ENCODE data around the gene SP6.

DNA sequence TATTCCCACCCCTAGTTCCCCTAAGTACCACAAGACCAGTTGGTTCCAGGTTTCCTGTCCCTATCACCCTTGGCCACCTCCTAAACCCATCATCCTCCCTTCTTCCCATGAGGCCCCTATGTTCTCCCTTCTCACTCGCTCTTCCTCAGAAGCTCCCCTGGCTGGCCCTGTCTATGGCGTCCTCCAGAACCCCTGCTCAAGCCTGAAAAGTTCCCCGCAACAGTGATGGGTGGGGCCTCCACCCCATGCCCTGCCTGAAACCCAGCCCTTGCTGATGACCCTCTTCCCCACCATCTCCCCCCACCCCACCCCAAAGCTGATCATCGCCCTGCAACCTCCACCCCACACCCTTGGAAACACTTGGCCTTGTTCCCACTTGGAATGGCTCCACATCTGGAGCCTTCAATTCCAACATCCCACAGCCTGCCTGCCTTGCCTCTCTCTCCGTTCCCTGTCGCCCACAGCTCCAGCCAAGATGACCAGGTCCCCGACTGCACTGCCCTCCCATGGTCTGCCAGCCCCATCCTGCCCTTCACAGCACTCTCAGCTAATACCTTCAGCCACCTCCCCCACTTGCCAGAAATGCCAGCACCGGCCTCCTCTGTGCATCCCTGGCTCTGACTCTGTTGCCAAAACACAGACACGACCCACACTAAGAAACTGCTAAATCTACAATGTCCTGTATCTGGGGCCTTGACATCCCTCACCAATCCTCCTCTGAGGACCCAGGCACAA is 39.9 kb downstream of the SP6 start:
- TF ChIP-seq RCOR1 (IDR thresholded peaks at IDR 0.05; ENCODE audit: insufficient replicate concordance, low read length) (no peak), FOS (IDR thresholded peaks at IDR 0.05; ENCODE audit: low read depth, low read length) (no peak), POLR2A (IDR thresholded peaks at IDR 0.05; ENCODE audit: low read depth, low read length) (no peak)
- TF ChIP-seq, protein P1, sequence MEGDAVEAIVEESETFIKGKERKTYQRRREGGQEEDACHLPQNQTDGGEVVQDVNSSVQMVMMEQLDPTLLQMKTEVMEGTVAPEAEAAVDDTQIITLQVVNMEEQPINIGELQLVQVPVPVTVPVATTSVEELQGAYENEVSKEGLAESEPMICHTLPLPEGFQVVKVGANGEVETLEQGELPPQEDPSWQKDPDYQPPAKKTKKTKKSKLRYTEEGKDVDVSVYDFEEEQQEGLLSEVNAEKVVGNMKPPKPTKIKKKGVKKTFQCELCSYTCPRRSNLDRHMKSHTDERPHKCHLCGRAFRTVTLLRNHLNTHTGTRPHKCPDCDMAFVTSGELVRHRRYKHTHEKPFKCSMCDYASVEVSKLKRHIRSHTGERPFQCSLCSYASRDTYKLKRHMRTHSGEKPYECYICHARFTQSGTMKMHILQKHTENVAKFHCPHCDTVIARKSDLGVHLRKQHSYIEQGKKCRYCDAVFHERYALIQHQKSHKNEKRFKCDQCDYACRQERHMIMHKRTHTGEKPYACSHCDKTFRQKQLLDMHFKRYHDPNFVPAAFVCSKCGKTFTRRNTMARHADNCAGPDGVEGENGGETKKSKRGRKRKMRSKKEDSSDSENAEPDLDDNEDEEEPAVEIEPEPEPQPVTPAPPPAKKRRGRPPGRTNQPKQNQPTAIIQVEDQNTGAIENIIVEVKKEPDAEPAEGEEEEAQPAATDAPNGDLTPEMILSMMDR (conservative IDR thresholded peaks at IDR 0.05; ENCODE audit: low read depth, low read length): no peak
